H9 (cell line): ENCODE data around the gene FYCO1. TPM values are rescaled to one million over a fixed set of nuclear protein-coding genes. Genes with fewer than 3 reads are reported as not detected.

Source experiments
- DNase-seq: peaks from one replicate; pipeline ENCODE4 v3.0.0-alpha.2; 2017
- H2AFZ ChIP-seq: one replicate; pipeline ENCODE4 v1.6.1; 2013; ENCODE audit warnings: mild to moderate bottlenecking, low read length, control low read depth, moderate library complexity
- H2AK5ac ChIP-seq: 2 replicates; pipeline ENCODE4 v1.6.1; 2013; ENCODE audit warnings: low read length, control low read depth, mixed read lengths; ENCODE audit not compliant: insufficient read length
- H2BK120ac ChIP-seq: one replicate; pipeline ENCODE4 v1.6.1; 2013; ENCODE audit warnings: low read depth, mild to moderate bottlenecking, low read length, control low read depth, inconsistent platforms; ENCODE audit not compliant: poor library complexity, severe bottlenecking
- H2BK12ac ChIP-seq: 2 replicates; pipeline ENCODE4 v1.6.1; 2013; ENCODE audit warnings: low read length, control low read depth, mixed read lengths, low read depth; ENCODE audit not compliant: insufficient read length
- H2BK15ac ChIP-seq: 2 replicates; pipeline ENCODE4 v1.6.1; 2013; ENCODE audit warnings: low read depth, low read length, control low read depth
- H2BK20ac ChIP-seq: one replicate; pipeline ENCODE4 v1.6.1; 2013; ENCODE audit warnings: low read depth, mild to moderate bottlenecking, low read length, control low read depth, inconsistent platforms; ENCODE audit not compliant: poor library complexity, severe bottlenecking
- H2BK5ac ChIP-seq: 2 replicates; pipeline ENCODE4 v1.6.1; 2013; ENCODE audit warnings: low read length, control low read depth, mixed read lengths; ENCODE audit not compliant: insufficient read length
- H3K14ac ChIP-seq: 2 replicates; pipeline ENCODE4 v1.6.1; 2013; ENCODE audit warnings: low read length, control low read depth; ENCODE audit not compliant: insufficient read depth
- H3K18ac ChIP-seq: 2 replicates; pipeline ENCODE4 v1.6.1; 2013; ENCODE audit warnings: low read depth, mild to moderate bottlenecking, mixed read lengths, low read length, control low read depth; ENCODE audit not compliant: insufficient read length
- H3K23ac ChIP-seq: 2 replicates; pipeline ENCODE4 v1.6.1; 2013; ENCODE audit warnings: low read length, control low read depth, mixed read lengths, low read depth; ENCODE audit not compliant: insufficient read length
- H3K23me2 ChIP-seq: 2 replicates; pipeline ENCODE4 v1.6.1; 2013; ENCODE audit warnings: low read depth, mild to moderate bottlenecking, mixed read lengths, low read length, control low read depth; ENCODE audit not compliant: insufficient read length, poor library complexity, severe bottlenecking
- H3K27ac ChIP-seq: 2 replicates; pipeline ENCODE4 v1.5.1; 2013; ENCODE audit warnings: low read length, control low read depth, mixed read lengths, low read depth; ENCODE audit not compliant: insufficient read length
- H3K27me3 ChIP-seq: 2 replicates; pipeline ENCODE4 v1.6.1; 2013; ENCODE audit warnings: low read length, control low read depth, inconsistent platforms; ENCODE audit not compliant: insufficient read depth
- H3K4ac ChIP-seq: 2 replicates; pipeline ENCODE4 v1.6.1; 2013; ENCODE audit warnings: low read depth, mild to moderate bottlenecking, control low read depth, inconsistent platforms, low read length, moderate library complexity
- H3K4me1 ChIP-seq: 2 replicates; pipeline ENCODE4 v1.6.1; 2013; ENCODE audit warnings: low read length, control low read depth, inconsistent platforms; ENCODE audit not compliant: insufficient read depth
- H3K4me2 ChIP-seq: 2 replicates; pipeline ENCODE4 v1.6.1; 2013; ENCODE audit warnings: low read length, control low read depth, mixed read lengths; ENCODE audit not compliant: insufficient read length, insufficient read depth
- H3K56ac ChIP-seq: 2 replicates; pipeline ENCODE4 v1.6.1; 2013; ENCODE audit warnings: low read depth, mild to moderate bottlenecking, mixed read lengths, low read length, control low read depth; ENCODE audit not compliant: insufficient read length
- H3K79me1 ChIP-seq: 2 replicates; pipeline ENCODE4 v1.6.1; 2013; ENCODE audit warnings: low read depth, mild to moderate bottlenecking, moderate library complexity, low read length, control low read depth, inconsistent platforms; ENCODE audit not compliant: insufficient read depth, poor library complexity, severe bottlenecking
- H3K79me2 ChIP-seq: 2 replicates; pipeline ENCODE4 v1.6.1; 2013; ENCODE audit warnings: low read length, control low read depth, inconsistent platforms; ENCODE audit not compliant: insufficient read depth
- H3K9ac ChIP-seq: 2 replicates; pipeline ENCODE4 v1.6.1; 2013; ENCODE audit warnings: low read length, control low read depth, mixed read lengths; ENCODE audit not compliant: insufficient read length; ENCODE audit errors: extremely low read depth
- H3K9me3 ChIP-seq: one replicate; pipeline ENCODE4 v1.6.1; 2013; ENCODE audit warnings: low read depth, low read length, inconsistent platforms; ENCODE audit not compliant: control insufficient read depth
- H3T11ph ChIP-seq: one replicate; pipeline ENCODE4 v1.6.1; 2013; ENCODE audit warnings: mild to moderate bottlenecking, low read length, control low read depth, inconsistent platforms
- H4K20me1 ChIP-seq: one replicate; pipeline ENCODE4 v1.6.1; 2013; ENCODE audit not compliant: control insufficient read depth, insufficient read length, insufficient read depth
- H4K5ac ChIP-seq: 2 replicates; pipeline ENCODE4 v1.6.1; 2013; ENCODE audit warnings: low read depth, mild to moderate bottlenecking, mixed read lengths, low read length, control low read depth; ENCODE audit not compliant: insufficient read length
- H4K8ac ChIP-seq: replicated peaks from 2 replicates; pipeline ENCODE4 v1.6.1; 2013; ENCODE audit warnings: low read length, control low read depth, mixed read lengths, low read depth; ENCODE audit not compliant: insufficient read length
- H4K91ac ChIP-seq: 2 replicates; pipeline ENCODE4 v1.6.1; 2013; ENCODE audit warnings: low read depth, mild to moderate bottlenecking, moderate library complexity, mixed read lengths, low read length, control low read depth; ENCODE audit not compliant: insufficient read length
- H3K27ac Mint-ChIP-seq, 3 experiments: 2 replicates in 2 of 3; 3 replicates in 1 of 3; pipeline ENCODE4 v1.8.0; 2020 to 2021; ENCODE audit warnings: mixed read lengths in 3 of 3, mild to moderate bottlenecking in 1 of 3, moderate library complexity in 1 of 3
- H3K27me3 Mint-ChIP-seq: 2 replicates; pipeline ENCODE4 v1.8.0; 2021; ENCODE audit warnings: low read depth, mild to moderate bottlenecking, moderate library complexity, mixed read lengths
- H3K36me3 Mint-ChIP-seq, 3 experiments: 2 replicates in 2 of 3; 3 replicates in 1 of 3; pipeline ENCODE4 v1.8.0; 2020 to 2021; ENCODE audit warnings: low read depth in 3 of 3, mixed read lengths in 3 of 3; ENCODE audit not compliant: insufficient read depth in 1 of 3
- H3K4me1 Mint-ChIP-seq, 2 experiments: 2 replicates each; pipeline ENCODE4 v1.8.0; 2020; ENCODE audit warnings: mixed read lengths in 2 of 2
- H3K4me3 Mint-ChIP-seq, 2 experiments: 2 replicates in 1 of 2; 3 replicates in 1 of 2; pipeline ENCODE4 v1.8.0; 2020 to 2021; ENCODE audit warnings: mild to moderate bottlenecking in 2 of 2, mixed read lengths in 2 of 2, moderate library complexity in 1 of 2
- H3K9me3 Mint-ChIP-seq, 2 experiments: 2 replicates in 1 of 2; 3 replicates in 1 of 2; pipeline ENCODE4 v1.8.0; 2020; ENCODE audit warnings: mild to moderate bottlenecking in 2 of 2, mixed read lengths in 2 of 2, moderate library complexity in 1 of 2
- WGBS: extraction: QIAGEN DNeasy Blood & Tissue Kit; methylation state at CpG from one replicate; pipeline ENCODE4 v1.1.7; 2013; ENCODE audit warnings: missing lambda C conversion rate, low lambda C conversion rate, mixed read lengths; ENCODE audit not compliant: insufficient read length; ENCODE audit errors: extremely low coverage; 5-methylcytosine and 5-hydroxymethylcytosine counted together
- total RNA-seq: library from RNA; stranded (reverse); gene quantifications from 2 replicates; pipeline ENCODE4 v1.2.1, GENCODE V29; 2021
- TF ChIP-seq, protein P1 (sequence below): fragments of 200-600 bp; sonication (generic); conservative IDR thresholded peaks from 3 replicates; pipeline ENCODE4 v1.8.0; 2021; ENCODE audit warnings: antibody characterized with exemption, mild to moderate bottlenecking

FYCO1 gene
- total RNA-seq, 1 experiment from 2014 or later, result 10.4 TPM

DNA sequence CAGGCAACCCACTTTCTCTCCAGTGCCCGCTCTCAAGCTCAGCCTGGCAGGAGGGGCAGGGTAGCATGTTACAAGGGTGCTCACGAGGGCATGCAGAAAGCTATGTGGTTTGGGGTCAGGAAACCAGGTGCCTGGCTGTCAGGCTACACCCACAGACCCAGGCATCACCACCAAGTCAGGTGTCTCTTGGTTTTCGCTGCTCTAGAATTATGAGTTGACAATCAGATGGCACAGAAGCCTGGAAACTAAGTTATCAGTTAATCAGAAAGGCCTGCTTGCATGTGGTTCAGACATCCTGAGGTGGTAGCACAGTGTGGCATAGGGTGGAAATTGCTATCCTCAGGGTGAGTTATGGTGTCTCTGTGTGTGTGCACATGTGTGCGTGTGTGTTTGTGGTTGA is 125.5 kb downstream of the FYCO1 start:
- Histone ChIP-seq H3K56ac (no peak overlapping the region), H3K23ac (no peak overlapping the region), H3K23me2 (no peaks in the 10 kb centered on the region), H3K79me2 (no peaks in the 10 kb centered on the region), H3K9me3 (no peaks in the 10 kb centered on the region), H2BK5ac (no peak overlapping the region), H2BK20ac (no peak overlapping the region), H4K8ac (no peak overlapping the region), H4K91ac (no peak overlapping the region), H3K18ac (no peak overlapping the region), H4K5ac (no peak overlapping the region), H3T11ph (no peak overlapping the region), H3K27ac (no peak overlapping the region), H2BK12ac (no peak overlapping the region), H3K14ac (no peak overlapping the region; the same call in 1 of the 2 replicates), H3K9ac (no peak overlapping the region), H3K4ac (no peak overlapping the region), H4K20me1 (no peaks in the 10 kb centered on the region), H3K4me1 (no peaks in the 10 kb centered on the region), H2AK5ac (no peak overlapping the region), H3K79me1 (no peaks in the 10 kb centered on the region), H3K27me3 (no peaks in the 10 kb centered on the region), H3K4me2 (no peak overlapping the region), H2BK120ac (no peak overlapping the region), H2AFZ (no peak overlapping the region), H2BK15ac (no peak overlapping the region)
- no CpG with 5 or more reads among the region's 4 CpGs for WGBS
- Mint-ChIP-seq H3K27me3 (peaks cover 5% of the 10 kb centered on the region), H3K4me1 (peaks cover 14 to 16% of the 10 kb centered on the region in 2 experiments), H3K4me3 (no peak overlapping the region), H3K36me3 (no peaks in the 10 kb centered on the region), H3K9me3 (no peaks in the 10 kb centered on the region), H3K27ac (no peak overlapping the region)
- TF ChIP-seq, protein P1, sequence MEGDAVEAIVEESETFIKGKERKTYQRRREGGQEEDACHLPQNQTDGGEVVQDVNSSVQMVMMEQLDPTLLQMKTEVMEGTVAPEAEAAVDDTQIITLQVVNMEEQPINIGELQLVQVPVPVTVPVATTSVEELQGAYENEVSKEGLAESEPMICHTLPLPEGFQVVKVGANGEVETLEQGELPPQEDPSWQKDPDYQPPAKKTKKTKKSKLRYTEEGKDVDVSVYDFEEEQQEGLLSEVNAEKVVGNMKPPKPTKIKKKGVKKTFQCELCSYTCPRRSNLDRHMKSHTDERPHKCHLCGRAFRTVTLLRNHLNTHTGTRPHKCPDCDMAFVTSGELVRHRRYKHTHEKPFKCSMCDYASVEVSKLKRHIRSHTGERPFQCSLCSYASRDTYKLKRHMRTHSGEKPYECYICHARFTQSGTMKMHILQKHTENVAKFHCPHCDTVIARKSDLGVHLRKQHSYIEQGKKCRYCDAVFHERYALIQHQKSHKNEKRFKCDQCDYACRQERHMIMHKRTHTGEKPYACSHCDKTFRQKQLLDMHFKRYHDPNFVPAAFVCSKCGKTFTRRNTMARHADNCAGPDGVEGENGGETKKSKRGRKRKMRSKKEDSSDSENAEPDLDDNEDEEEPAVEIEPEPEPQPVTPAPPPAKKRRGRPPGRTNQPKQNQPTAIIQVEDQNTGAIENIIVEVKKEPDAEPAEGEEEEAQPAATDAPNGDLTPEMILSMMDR, result no peak
- DNase-seq, result no peak
